Esophagus squamous epithelium (tissue), 4 donors: Measurements from ENCODE around the gene TIAL1.

Experiments
- POLR2A ChIP-seq, 4 donors: fragments of 450-650 bp; IDR thresholded peaks; one replicate each; pipeline ENCODE4 v1.6.1; 2017; ENCODE audit warnings: antibody characterized with exemption in 4 of 4, mild to moderate bottlenecking in 4 of 4, moderate library complexity in 3 of 4
- TF ChIP-seq, protein P1 (sequence below), 6 experiments: fragments of 450-650 bp in 4 of 6; fragments of 200-600 bp in 2 of 6; sonication (generic) in 2 of 6; IDR thresholded peaks; one replicate each; pipeline ENCODE4 v1.5.1; 2016 to 2019; ENCODE audit warnings: antibody characterized with exemption in 6 of 6, mild to moderate bottlenecking in 4 of 6, moderate library complexity in 4 of 6

DNA sequence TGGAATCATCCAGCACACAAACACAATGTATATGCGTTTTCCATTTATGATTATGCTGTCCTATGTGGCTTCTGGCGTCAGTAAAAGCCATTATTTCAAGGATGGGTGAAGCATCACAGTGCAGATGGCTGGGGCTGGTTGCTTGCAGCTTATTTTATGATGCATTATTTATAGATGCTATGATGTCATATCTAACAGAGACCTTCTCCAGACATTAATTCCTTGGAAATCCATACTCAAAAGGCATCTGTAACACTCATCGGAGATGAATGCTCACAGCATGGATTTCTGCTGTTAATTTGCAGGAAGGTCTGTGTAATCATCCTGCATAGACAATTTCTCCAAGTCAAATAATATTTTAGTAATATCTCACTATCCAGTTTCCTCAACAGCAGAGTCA, 61.5 kb downstream of the TIAL1 start:
- no peak for TF ChIP-seq POLR2A (IDR thresholded peaks at IDR 0.05)
- TF ChIP-seq, protein P1, sequence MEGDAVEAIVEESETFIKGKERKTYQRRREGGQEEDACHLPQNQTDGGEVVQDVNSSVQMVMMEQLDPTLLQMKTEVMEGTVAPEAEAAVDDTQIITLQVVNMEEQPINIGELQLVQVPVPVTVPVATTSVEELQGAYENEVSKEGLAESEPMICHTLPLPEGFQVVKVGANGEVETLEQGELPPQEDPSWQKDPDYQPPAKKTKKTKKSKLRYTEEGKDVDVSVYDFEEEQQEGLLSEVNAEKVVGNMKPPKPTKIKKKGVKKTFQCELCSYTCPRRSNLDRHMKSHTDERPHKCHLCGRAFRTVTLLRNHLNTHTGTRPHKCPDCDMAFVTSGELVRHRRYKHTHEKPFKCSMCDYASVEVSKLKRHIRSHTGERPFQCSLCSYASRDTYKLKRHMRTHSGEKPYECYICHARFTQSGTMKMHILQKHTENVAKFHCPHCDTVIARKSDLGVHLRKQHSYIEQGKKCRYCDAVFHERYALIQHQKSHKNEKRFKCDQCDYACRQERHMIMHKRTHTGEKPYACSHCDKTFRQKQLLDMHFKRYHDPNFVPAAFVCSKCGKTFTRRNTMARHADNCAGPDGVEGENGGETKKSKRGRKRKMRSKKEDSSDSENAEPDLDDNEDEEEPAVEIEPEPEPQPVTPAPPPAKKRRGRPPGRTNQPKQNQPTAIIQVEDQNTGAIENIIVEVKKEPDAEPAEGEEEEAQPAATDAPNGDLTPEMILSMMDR (IDR thresholded peaks at IDR 0.05), result no peak
